Adrenal gland (tissue), 5 donors: ENCODE data around the gene BRD1.

Source experiments
- CTCF ChIP-seq, 6 experiments: fragments of 450-650 bp in 4 of 6; fragments of 200-600 bp in 2 of 6; sonication (generic) in 1 of 6; IDR thresholded peaks; 1 replicate in 5 of 6; 2 replicates in 1 of 6; pipeline versions ENCODE4 v1.5.1 to v1.8.0; 2016 to 2021; ENCODE audit warnings: antibody characterized with exemption in 6 of 6, mild to moderate bottlenecking in 2 of 6, moderate library complexity in 1 of 6
- POLR2A ChIP-seq, 2 donors: fragments of 450-650 bp; IDR thresholded peaks; one replicate each; pipeline ENCODE4 v1.6.1; 2017; ENCODE audit warnings: antibody characterized with exemption in 2 of 2, mild to moderate bottlenecking in 2 of 2, moderate library complexity in 1 of 2
- donor health status: DM: no; HTN: no; CAD: no.

- TF ChIP-seq CTCF (IDR thresholded peaks at IDR 0.05) (peak; percentile 20 to 66 (median 49)), POLR2A (IDR thresholded peaks at IDR 0.05) (no peak)
These were observed 102.7 kb downstream of the BRD1 start for GRCh38 chr22:49724893-49725489.
